Endothelial cell of umbilical vein (primary cell): ENCODE data around the gene CDCP1. TPM values are rescaled to one million over a fixed set of nuclear protein-coding genes. Genes with fewer than 3 reads are reported as not detected.

Experiments used
- BruUV-seq: library from RNA; stranded (reverse); fragments of 400-500 nt; replicated peaks from 2 replicates; lab custom pipeline; 2021; lab: Mats Ljungman, UMichigan
- CTCF ChIA-PET: fragments of 300-600, 350-600 bp; sonication (Branson Sonifier 250); formaldehyde crosslinking; loops from one replicate; lab custom pipeline; 2021; ENCODE audit warnings: antibody characterized with exemption, inconsistent platforms; lab: Charles Lee
- POLR2A ChIA-PET: fragments of 300-600, 350-600 bp; sonication (Branson Sonifier 250); formaldehyde crosslinking; loops from one replicate; lab custom pipeline; 2021; ENCODE audit warnings: antibody characterized with exemption, inconsistent platforms; lab: Charles Lee
- DNase-seq: peaks from one replicate; pipeline ENCODE4 v3.0.0-alpha.2; 2011; ENCODE audit warnings: low read depth, low spot score
- FAIRE-seq: peaks from 2 replicates; lab custom pipeline; 2011; peaks lifted over from hg19 to GRCh38; lab: Jason Lieb, UNC
- H2AFZ ChIP-seq: 2 replicates; pipeline ENCODE4 v1.6.0; 2012; ENCODE audit warnings: low read depth, low read length, control low read depth, inconsistent platforms
- H3K27ac ChIP-seq: 2 replicates; pipeline ENCODE4 v1.5.1; 2011; ENCODE audit warnings: low read depth, mild to moderate bottlenecking, control low read depth, low read length, moderate library complexity; ENCODE audit not compliant: insufficient read depth
- H3K27me3 ChIP-seq, 2 experiments: 2 replicates each; pipeline versions ENCODE4 v1.6.0 to v1.6.1; 2011; ENCODE audit warnings: low read length in 2 of 2, mixed read lengths in 1 of 2; ENCODE audit not compliant: control insufficient read depth in 2 of 2, insufficient read depth in 2 of 2
- H3K36me3 ChIP-seq, 2 experiments: 2 replicates in 1 of 2; 3 replicates in 1 of 2; pipeline ENCODE4 v1.5.1; 2011; ENCODE audit warnings: low read length in 2 of 2, mild to moderate bottlenecking in 1 of 2, moderate library complexity in 1 of 2; ENCODE audit not compliant: control insufficient read depth in 2 of 2, insufficient read depth in 2 of 2; ENCODE audit errors: extremely low read depth in 1 of 2
- H3K4me1 ChIP-seq: 3 replicates; pipeline ENCODE4 v1.5.1; 2011; ENCODE audit warnings: mild to moderate bottlenecking, low read length; ENCODE audit not compliant: control insufficient read depth, insufficient read depth; ENCODE audit errors: extremely low read depth
- H3K4me2 ChIP-seq: 2 replicates; pipeline ENCODE4 v1.6.1; 2011; ENCODE audit warnings: low read length, control low read depth, mixed read lengths; ENCODE audit not compliant: insufficient read depth
- H3K4me3 ChIP-seq, 3 experiments: fragments of 200-600 bp in 1 of 3; sonication (generic), shearing (Covaris generic) in 1 of 3; replicated peaks in 1 of 3; 2 replicates each; pipeline ENCODE4 v1.5.1; 2011 to 2016; ENCODE audit warnings: control low read depth in 3 of 3, low read length in 3 of 3, mild to moderate bottlenecking in 2 of 3, inconsistent platforms in 1 of 3, low read depth in 1 of 3, moderate library complexity in 1 of 3; ENCODE audit not compliant: insufficient read depth in 1 of 3
- H3K79me2 ChIP-seq: 2 replicates; pipeline ENCODE4 v1.6.0; 2012; ENCODE audit warnings: low read length, inconsistent platforms; ENCODE audit not compliant: control insufficient read depth, insufficient read depth
- H3K9ac ChIP-seq: replicated peaks from 2 replicates; pipeline ENCODE3; 2011; ENCODE audit warnings: low read length, control low read depth; ENCODE audit not compliant: insufficient read depth; ENCODE audit errors: extremely low read depth
- H3K9me1 ChIP-seq: replicated peaks from 3 replicates; pipeline ENCODE4 v1.6.0; 2011; ENCODE audit warnings: mild to moderate bottlenecking, low read length; ENCODE audit not compliant: control insufficient read depth, insufficient read depth; ENCODE audit errors: extremely low read depth
- H3K9me3 ChIP-seq: replicated peaks from 2 replicates; pipeline ENCODE4 v1.5.1; 2012; ENCODE audit warnings: low read length, inconsistent platforms; ENCODE audit not compliant: control insufficient read depth, insufficient read depth
- H4K20me1 ChIP-seq: replicated peaks from 2 replicates; pipeline ENCODE3; 2011; ENCODE audit warnings: mild to moderate bottlenecking, low read length; ENCODE audit not compliant: control insufficient read depth, insufficient read depth; ENCODE audit errors: extremely low read depth
- CTCF ChIP-seq, 2 donors: IDR thresholded peaks; 1 replicate in 1 of 2; 2 replicates in 1 of 2; pipeline ENCODE4 v1.5.1; 2011; ENCODE audit warnings: low read length in 2 of 2, mild to moderate bottlenecking in 2 of 2, moderate library complexity in 2 of 2, control low read depth in 1 of 2, inconsistent platforms in 1 of 2, low read depth in 1 of 2; ENCODE audit not compliant: insufficient read depth in 1 of 2; ENCODE audit errors: extremely low read depth in 1 of 2
- EZH2 ChIP-seq: IDR thresholded peaks from 2 replicates; pipeline ENCODE4 v1.6.1; 2012; ENCODE audit warnings: borderline replicate concordance, low read depth, mild to moderate bottlenecking, moderate library complexity, low read length, inconsistent platforms; ENCODE audit not compliant: severe bottlenecking
- FOS ChIP-seq: IDR thresholded peaks from 2 replicates; pipeline ENCODE4 v1.6.1; 2011; ENCODE audit warnings: mild to moderate bottlenecking, low read length, moderate library complexity, borderline replicate concordance; ENCODE audit not compliant: insufficient read depth
- GATA2 ChIP-seq: IDR thresholded peaks from 2 replicates; pipeline ENCODE4 v1.7.0; 2011; ENCODE audit warnings: low read depth, mild to moderate bottlenecking, moderate library complexity, mixed read lengths, low read length; ENCODE audit not compliant: insufficient read length, insufficient read depth
- JUN ChIP-seq: IDR thresholded peaks from 2 replicates; pipeline ENCODE4 v1.6.1; 2011; ENCODE audit warnings: borderline replicate concordance, low read depth; ENCODE audit not compliant: insufficient read length, insufficient read depth
- MAX ChIP-seq: IDR thresholded peaks from 2 replicates; pipeline ENCODE4 v1.6.1; 2011; ENCODE audit not compliant: insufficient read depth, insufficient read length
- MYC ChIP-seq: IDR thresholded peaks from one replicate; pipeline ENCODE4 v1.6.1; 2011; ENCODE audit warnings: mild to moderate bottlenecking, low read depth, low read length
- POLR2A ChIP-seq: IDR thresholded peaks from 2 replicates; pipeline ENCODE4 v1.6.1; 2012; ENCODE audit warnings: low read depth, mild to moderate bottlenecking, control low read depth, low read length
- POLR2AphosphoS5 ChIP-seq: IDR thresholded peaks from 2 replicates; pipeline ENCODE4 v1.6.1; 2012; ENCODE audit warnings: low read depth, mild to moderate bottlenecking, control low read depth, low read length, moderate library complexity; ENCODE audit not compliant: insufficient read depth
- dilution Hi-C: fragments of 300-500 bp; cut with MboI; formaldehyde crosslinking; loops from one replicate; pipeline ENCODE4 v1.15.0; 2019; ENCODE audit warnings: low sequenced_read_pairs; ENCODE audit not compliant: extremely low pct_ligation_motif_present
- intact Hi-C: fragments of 100-400 bp; cut with micrococcal nuclease; formaldehyde crosslinking; loops from one replicate; pipeline ENCODE4 v1.10.0; 2022
- polyA plus RNA-seq, 4 experiments: library from polyadenylated mRNA; depleted of rRNA in 3 of 4; stranded (reverse) in 3 of 4; unstranded in 1 of 4; fragments of >200 nt; gene quantifications; 2 replicates each; pipeline versions ENCODE4 v1.2.1 to v1.2.3, GENCODE V29; 2011 to 2012; ENCODE audit warnings: missing spikeins in 1 of 4
- total RNA-seq: library from RNA; stranded (reverse); gene quantifications from 2 replicates; pipeline ENCODE4 v1.2.3, GENCODE V29; 2021

CDCP1 gene
- total and polyA plus RNA-seq, 2 donors (not counting 3 experiments of a cell fraction or from before 2014, with no cell fraction given) = 0.01 to 0.22 TPM

GRCh38 chr3:45169125-45169904 lies 23.1 kb upstream of the CDCP1 start:
- FAIRE-seq = no peak
- Histone ChIP-seq H3K9me3 (no peaks in the 10 kb centered on the region), H3K4me1 (peaks cover 22% of the 10 kb centered on the region), H3K4me2 (no peak overlapping the region), H2AFZ (no peak overlapping the region), H3K27me3 (no peaks in the 10 kb centered on the region), H3K27ac (no peak overlapping the region), H3K9me1 (no peaks in the 10 kb centered on the region), H3K4me3 (no peak overlapping the region), H4K20me1 (no peaks in the 10 kb centered on the region), H3K36me3 (no peaks in the 10 kb centered on the region), H3K9ac (no peak overlapping the region), H3K79me2 (no peaks in the 10 kb centered on the region)
- intact Hi-C loops (loop anchor here (5.0 kb wide), 1 partner anchor 498 kb away; no protein-coding TSS in a partner anchor), dilution Hi-C loops (no loop called here)
- ChIA-PET POLR2A (no interaction called here), CTCF (interaction anchor here (2.2 kb wide), 1 partner anchor 41 kb away, joined by 10 read pairs; no protein-coding TSS in a partner anchor)
- no peak for DNase-seq
- no peak for TF ChIP-seq GATA2
- TF ChIP-seq EZH2 = no peak
- no peak for TF ChIP-seq MAX
- TF ChIP-seq POLR2AphosphoS5 = no peak
- no peak for TF ChIP-seq JUN
- TF ChIP-seq FOS = no peak
- no peak for TF ChIP-seq MYC
- no peak for TF ChIP-seq CTCF (IDR thresholded peaks at IDR 0.05; ENCODE audit: extremely low read depth in 1 of 2, insufficient read depth in 1 of 2, low read depth in 1 of 2, low read length in 2 of 2)
- no peak for TF ChIP-seq POLR2A
- no TSS peak for BruUV-seq
